H9 (cell line): ENCODE results near the gene TRIM59. TPM values are rescaled to one million over a fixed set of nuclear protein-coding genes. Genes with fewer than 3 reads are reported as not detected.

Experiments used
- DNase-seq: peaks from one replicate; pipeline ENCODE4 v3.0.0-alpha.2; 2017
- H2AFZ ChIP-seq: one replicate; pipeline ENCODE4 v1.6.1; 2013; ENCODE audit warnings: mild to moderate bottlenecking, low read length, control low read depth, moderate library complexity
- H2AK5ac ChIP-seq: 2 replicates; pipeline ENCODE4 v1.6.1; 2013; ENCODE audit warnings: low read length, control low read depth, mixed read lengths; ENCODE audit not compliant: insufficient read length
- H2BK120ac ChIP-seq: one replicate; pipeline ENCODE4 v1.6.1; 2013; ENCODE audit warnings: low read depth, mild to moderate bottlenecking, low read length, control low read depth, inconsistent platforms; ENCODE audit not compliant: poor library complexity, severe bottlenecking
- H2BK12ac ChIP-seq: 2 replicates; pipeline ENCODE4 v1.6.1; 2013; ENCODE audit warnings: low read length, control low read depth, mixed read lengths, low read depth; ENCODE audit not compliant: insufficient read length
- H2BK15ac ChIP-seq: 2 replicates; pipeline ENCODE4 v1.6.1; 2013; ENCODE audit warnings: low read depth, low read length, control low read depth
- H2BK20ac ChIP-seq: one replicate; pipeline ENCODE4 v1.6.1; 2013; ENCODE audit warnings: low read depth, mild to moderate bottlenecking, low read length, control low read depth, inconsistent platforms; ENCODE audit not compliant: poor library complexity, severe bottlenecking
- H2BK5ac ChIP-seq: 2 replicates; pipeline ENCODE4 v1.6.1; 2013; ENCODE audit warnings: low read length, control low read depth, mixed read lengths; ENCODE audit not compliant: insufficient read length
- H3K14ac ChIP-seq: 2 replicates; pipeline ENCODE4 v1.6.1; 2013; ENCODE audit warnings: low read length, control low read depth; ENCODE audit not compliant: insufficient read depth
- H3K18ac ChIP-seq: 2 replicates; pipeline ENCODE4 v1.6.1; 2013; ENCODE audit warnings: low read depth, mild to moderate bottlenecking, mixed read lengths, low read length, control low read depth; ENCODE audit not compliant: insufficient read length
- H3K23ac ChIP-seq: 2 replicates; pipeline ENCODE4 v1.6.1; 2013; ENCODE audit warnings: low read length, control low read depth, mixed read lengths, low read depth; ENCODE audit not compliant: insufficient read length
- H3K23me2 ChIP-seq: 2 replicates; pipeline ENCODE4 v1.6.1; 2013; ENCODE audit warnings: low read depth, mild to moderate bottlenecking, mixed read lengths, low read length, control low read depth; ENCODE audit not compliant: insufficient read length, poor library complexity, severe bottlenecking
- H3K27ac ChIP-seq: 2 replicates; pipeline ENCODE4 v1.5.1; 2013; ENCODE audit warnings: low read length, control low read depth, mixed read lengths, low read depth; ENCODE audit not compliant: insufficient read length
- H3K27me3 ChIP-seq: 2 replicates; pipeline ENCODE4 v1.6.1; 2013; ENCODE audit warnings: low read length, control low read depth, inconsistent platforms; ENCODE audit not compliant: insufficient read depth
- H3K4ac ChIP-seq: 2 replicates; pipeline ENCODE4 v1.6.1; 2013; ENCODE audit warnings: low read depth, mild to moderate bottlenecking, control low read depth, inconsistent platforms, low read length, moderate library complexity
- H3K4me1 ChIP-seq: 2 replicates; pipeline ENCODE4 v1.6.1; 2013; ENCODE audit warnings: low read length, control low read depth, inconsistent platforms; ENCODE audit not compliant: insufficient read depth
- H3K4me2 ChIP-seq: 2 replicates; pipeline ENCODE4 v1.6.1; 2013; ENCODE audit warnings: low read length, control low read depth, mixed read lengths; ENCODE audit not compliant: insufficient read length, insufficient read depth
- H3K56ac ChIP-seq: 2 replicates; pipeline ENCODE4 v1.6.1; 2013; ENCODE audit warnings: low read depth, mild to moderate bottlenecking, mixed read lengths, low read length, control low read depth; ENCODE audit not compliant: insufficient read length
- H3K79me1 ChIP-seq: 2 replicates; pipeline ENCODE4 v1.6.1; 2013; ENCODE audit warnings: low read depth, mild to moderate bottlenecking, moderate library complexity, low read length, control low read depth, inconsistent platforms; ENCODE audit not compliant: insufficient read depth, poor library complexity, severe bottlenecking
- H3K79me2 ChIP-seq: 2 replicates; pipeline ENCODE4 v1.6.1; 2013; ENCODE audit warnings: low read length, control low read depth, inconsistent platforms; ENCODE audit not compliant: insufficient read depth
- H3K9ac ChIP-seq: 2 replicates; pipeline ENCODE4 v1.6.1; 2013; ENCODE audit warnings: low read length, control low read depth, mixed read lengths; ENCODE audit not compliant: insufficient read length; ENCODE audit errors: extremely low read depth
- H3K9me3 ChIP-seq: one replicate; pipeline ENCODE4 v1.6.1; 2013; ENCODE audit warnings: low read depth, low read length, inconsistent platforms; ENCODE audit not compliant: control insufficient read depth
- H3T11ph ChIP-seq: one replicate; pipeline ENCODE4 v1.6.1; 2013; ENCODE audit warnings: mild to moderate bottlenecking, low read length, control low read depth, inconsistent platforms
- H4K20me1 ChIP-seq: one replicate; pipeline ENCODE4 v1.6.1; 2013; ENCODE audit not compliant: control insufficient read depth, insufficient read length, insufficient read depth
- H4K5ac ChIP-seq: 2 replicates; pipeline ENCODE4 v1.6.1; 2013; ENCODE audit warnings: low read depth, mild to moderate bottlenecking, mixed read lengths, low read length, control low read depth; ENCODE audit not compliant: insufficient read length
- H4K8ac ChIP-seq: replicated peaks from 2 replicates; pipeline ENCODE4 v1.6.1; 2013; ENCODE audit warnings: low read length, control low read depth, mixed read lengths, low read depth; ENCODE audit not compliant: insufficient read length
- H4K91ac ChIP-seq: 2 replicates; pipeline ENCODE4 v1.6.1; 2013; ENCODE audit warnings: low read depth, mild to moderate bottlenecking, moderate library complexity, mixed read lengths, low read length, control low read depth; ENCODE audit not compliant: insufficient read length
- H3K27ac Mint-ChIP-seq, 3 experiments: 2 replicates in 2 of 3; 3 replicates in 1 of 3; pipeline ENCODE4 v1.8.0; 2020 to 2021; ENCODE audit warnings: mixed read lengths in 3 of 3, mild to moderate bottlenecking in 1 of 3, moderate library complexity in 1 of 3
- H3K27me3 Mint-ChIP-seq: 2 replicates; pipeline ENCODE4 v1.8.0; 2021; ENCODE audit warnings: low read depth, mild to moderate bottlenecking, moderate library complexity, mixed read lengths
- H3K36me3 Mint-ChIP-seq, 3 experiments: 2 replicates in 2 of 3; 3 replicates in 1 of 3; pipeline ENCODE4 v1.8.0; 2020 to 2021; ENCODE audit warnings: low read depth in 3 of 3, mixed read lengths in 3 of 3; ENCODE audit not compliant: insufficient read depth in 1 of 3
- H3K4me1 Mint-ChIP-seq, 2 experiments: 2 replicates each; pipeline ENCODE4 v1.8.0; 2020; ENCODE audit warnings: mixed read lengths in 2 of 2
- H3K4me3 Mint-ChIP-seq, 2 experiments: 2 replicates in 1 of 2; 3 replicates in 1 of 2; pipeline ENCODE4 v1.8.0; 2020 to 2021; ENCODE audit warnings: mild to moderate bottlenecking in 2 of 2, mixed read lengths in 2 of 2, moderate library complexity in 1 of 2
- H3K9me3 Mint-ChIP-seq, 2 experiments: 2 replicates in 1 of 2; 3 replicates in 1 of 2; pipeline ENCODE4 v1.8.0; 2020; ENCODE audit warnings: mild to moderate bottlenecking in 2 of 2, mixed read lengths in 2 of 2, moderate library complexity in 1 of 2
- CTCF ChIP-seq: fragments of 200-600 bp; sonication (generic); conservative IDR thresholded peaks from 3 replicates; pipeline ENCODE4 v1.8.0; 2021; ENCODE audit warnings: antibody characterized with exemption, mild to moderate bottlenecking
- WGBS: extraction: QIAGEN DNeasy Blood & Tissue Kit; methylation state at CpG from one replicate; pipeline ENCODE4 v1.1.7; 2013; ENCODE audit warnings: missing lambda C conversion rate, low lambda C conversion rate, mixed read lengths; ENCODE audit not compliant: insufficient read length; ENCODE audit errors: extremely low coverage; 5-methylcytosine and 5-hydroxymethylcytosine counted together
- total RNA-seq: library from RNA; stranded (reverse); gene quantifications from 2 replicates; pipeline ENCODE4 v1.2.1, GENCODE V29; 2021

TRIM59 gene
- total RNA-seq, 1 experiment from 2014 or later: 47.6 TPM

- Histone ChIP-seq H3K14ac (peak overlapping the region; percentile 84), H4K91ac (no peak overlapping the region), H3K4me2 (peak overlapping the region; percentile 95), H3K4me1 (no peaks in the 10 kb centered on the region), H4K5ac (no peak overlapping the region), H3K56ac (no peak overlapping the region), H2AK5ac (no peak overlapping the region), H3T11ph (no peak overlapping the region), H2AFZ (no peak overlapping the region), H3K27ac (no peak overlapping the region), H3K9me3 (no peaks in the 10 kb centered on the region), H3K79me1 (no peaks in the 10 kb centered on the region), H3K9ac (peak overlapping the region; percentile 90), H4K20me1 (no peaks in the 10 kb centered on the region), H3K23ac (no peak overlapping the region), H3K18ac (no peak overlapping the region), H3K4ac (no peak overlapping the region), H2BK15ac (no peak overlapping the region), H2BK120ac (no peak overlapping the region), H3K27me3 (no peaks in the 10 kb centered on the region), H2BK20ac (no peak overlapping the region), H4K8ac (no peak overlapping the region), H2BK12ac (no peak overlapping the region), H3K23me2 (peaks cover 10% of the 10 kb centered on the region), H2BK5ac (no peak overlapping the region), H3K79me2 (peaks cover 32% of the 10 kb centered on the region; the same call in 1 of the 2 replicates)
- Mint-ChIP-seq H3K4me1 (peaks cover 36 to 42% of the 10 kb centered on the region in 2 experiments), H3K27me3 (peaks cover 3% of the 10 kb centered on the region; the same call in 1 of the 2 replicates), H3K27ac (peak overlapping the region; percentile 66 to 95 (median 82); a peak in 5 of 7 replicates), H3K9me3 (peaks cover 0 to 4% of the 10 kb centered on the region in 2 experiments; a peak in 1 of 5 replicates), H3K4me3 (peak overlapping the region; percentile 94 to 98), H3K36me3 (peaks cover 20 to 35% (median 32%) of the 10 kb centered on the region in 3 experiments)
- no CpG with 5 or more reads among the region's 51 CpGs for WGBS
- no peak for TF ChIP-seq CTCF
- no peak for DNase-seq
Observed at GRCh38 chr3:160400702-160401150, 48.9 kb downstream of the TRIM59 start.
